Progenitor cell of endocrine pancreas (in vitro differentiated cells): Measurements from ENCODE around the gene EVL. TPM values are rescaled to one million over a fixed set of nuclear protein-coding genes. Genes with fewer than 3 reads are reported as not detected.

Experiments used
- DNase-seq: peaks from one replicate; pipeline ENCODE4 v3.0.0; 2021; ENCODE audit warnings: low spot score; ENCODE audit not compliant: unreplicated experiment
- H3K27ac Mint-ChIP-seq: 2 replicates; pipeline ENCODE4 v1.8.0; 2021; ENCODE audit warnings: mild to moderate bottlenecking, moderate library complexity, mixed read lengths
- H3K27me3 Mint-ChIP-seq: 2 replicates; pipeline ENCODE4 v1.8.0; 2021; ENCODE audit warnings: mixed read lengths
- H3K36me3 Mint-ChIP-seq: 2 replicates; pipeline ENCODE4 v1.8.0; 2022; ENCODE audit warnings: mixed read lengths; ENCODE audit not compliant: insufficient read depth
- H3K4me1 Mint-ChIP-seq: 2 replicates; pipeline ENCODE4 v1.8.0; 2021; ENCODE audit warnings: low read depth, mixed read lengths
- H3K4me3 Mint-ChIP-seq: 2 replicates; pipeline ENCODE4 v1.8.0; 2021; ENCODE audit warnings: low read depth, mild to moderate bottlenecking, moderate library complexity, mixed read lengths
- H3K9me3 Mint-ChIP-seq: 2 replicates; pipeline ENCODE4 v1.8.0; 2021; ENCODE audit warnings: low read depth, mixed read lengths
- CTCF ChIP-seq: fragments of 200-600 bp; sonication (generic); IDR thresholded peaks from one replicate; pipeline ENCODE4 v1.5.0; 2021; ENCODE audit warnings: antibody characterized with exemption, mild to moderate bottlenecking; ENCODE audit not compliant: unreplicated experiment
- total RNA-seq: library from RNA; stranded (reverse); gene quantifications from 2 replicates; pipeline ENCODE4 v1.2.1, GENCODE V29; 2021

The EVL gene
- total RNA-seq, 1 donor from 2014 or later = 207 TPM

GRCh38 chr14:100168506-100168905 lies 103.3 kb downstream of the EVL start:
- DNase-seq = no peak
- Mint-ChIP-seq H3K4me1 (no peaks in the 10 kb centered on the region), H3K27me3 (peaks cover 20% of the 10 kb centered on the region), H3K9me3 (no peaks in the 10 kb centered on the region), H3K27ac (no peak overlapping the region), H3K4me3 (no peak overlapping the region), H3K36me3 (no peaks in the 10 kb centered on the region)
- no peak for TF ChIP-seq CTCF

GRCh38 chr14:100170880-100171279 lies 105.7 kb downstream of the EVL start:
- no peak for TF ChIP-seq CTCF
- no peak overlapping the region for H3K4me3 Mint-ChIP-seq
- no peaks in the 10 kb centered on the region for H3K4me1 Mint-ChIP-seq
- no peaks in the 10 kb centered on the region for H3K36me3 Mint-ChIP-seq
- no peak overlapping the region for H3K27ac Mint-ChIP-seq
- H3K9me3 Mint-ChIP-seq = no peaks in the 10 kb centered on the region
- H3K27me3 Mint-ChIP-seq = peaks cover 15% of the 10 kb centered on the region
- no peak for DNase-seq

- no peak overlapping the region for H3K27ac Mint-ChIP-seq
- no peaks in the 10 kb centered on the region for H3K4me1 Mint-ChIP-seq
- no peaks in the 10 kb centered on the region for H3K9me3 Mint-ChIP-seq
- no peak overlapping the region for H3K4me3 Mint-ChIP-seq
- peaks cover 10% of the 10 kb centered on the region for H3K27me3 Mint-ChIP-seq
- no peak for TF ChIP-seq CTCF
- no peaks in the 10 kb centered on the region for H3K36me3 Mint-ChIP-seq
- no peak for DNase-seq
These were observed 107.6 kb downstream of the EVL start for GRCh38 chr14:100172811-100173210.

GRCh38 chr14:100173353-100173752 lies 108.1 kb downstream of the EVL start:
- no peaks in the 10 kb centered on the region for H3K4me1 Mint-ChIP-seq
- H3K36me3 Mint-ChIP-seq = no peaks in the 10 kb centered on the region
- TF ChIP-seq CTCF = no peak
- no peak overlapping the region for H3K4me3 Mint-ChIP-seq
- H3K27ac Mint-ChIP-seq = no peak overlapping the region
- no peaks in the 10 kb centered on the region for H3K9me3 Mint-ChIP-seq
- peaks cover 10% of the 10 kb centered on the region for H3K27me3 Mint-ChIP-seq
- no peak for DNase-seq

- no peak for DNase-seq
- Mint-ChIP-seq H3K36me3 (peaks cover 1% of the 10 kb centered on the region), H3K27ac (no peak overlapping the region), H3K27me3 (peaks cover 5% of the 10 kb centered on the region), H3K4me3 (no peak overlapping the region), H3K4me1 (no peaks in the 10 kb centered on the region), H3K9me3 (no peaks in the 10 kb centered on the region)
- TF ChIP-seq CTCF = no peak
These were observed 111.6 kb downstream of the EVL start for GRCh38 chr14:100176811-100177327.
